Measurements from ENCODE around the gene COX19. TPM values are rescaled to one million over a fixed set of nuclear protein-coding genes. Genes with fewer than 3 reads are reported as not detected.
A peak's percentile ranks its signal among the peaks of the same experiment; 100 is the strongest.

Gene COX19
- total RNA-seq, 1 donor from 2014 or later = 5.4 TPM

- DNase-seq (ENCODE audit: low read depth) = no peak
- no peak overlapping the region for H3K4me3 ChIP-seq (ENCODE audit: low read depth, low read length)
- TF ChIP-seq CTCF (conservative IDR thresholded peaks at IDR 0.05; ENCODE audit: low read depth, low read length) = no peak
Measured at GRCh38 chr7:994592-995308, 19.4 kb upstream of the COX19 start.

- H3K4me3 ChIP-seq (ENCODE audit: low read depth, low read length) = no peak overlapping the region
- peak; percentile 99 for TF ChIP-seq CTCF (conservative IDR thresholded peaks at IDR 0.05; ENCODE audit: low read depth, low read length)
- DNase-seq (ENCODE audit: low read depth) = no peak
Measured at GRCh38 chr7:992709-993607, 17.6 kb upstream of the COX19 start.

- no peak for TF ChIP-seq CTCF (conservative IDR thresholded peaks at IDR 0.05; ENCODE audit: low read depth, low read length)
- no peak for DNase-seq (ENCODE audit: low read depth)
- no peak overlapping the region for H3K4me3 ChIP-seq (ENCODE audit: low read depth, low read length)
Measured at GRCh38 chr7:991729-992656, 16.6 kb upstream of the COX19 start.

- H3K4me3 ChIP-seq (ENCODE audit: low read depth, low read length) = no peak overlapping the region
- TF ChIP-seq CTCF (conservative IDR thresholded peaks at IDR 0.05; ENCODE audit: low read depth, low read length) = no peak
- no peak for DNase-seq (ENCODE audit: low read depth)
Measured at GRCh38 chr7:990933-991728, 15.8 kb upstream of the COX19 start.

GRCh38 chr7:990352-990932 lies 15.1 kb upstream of the COX19 start:
- TF ChIP-seq CTCF (conservative IDR thresholded peaks at IDR 0.05; ENCODE audit: low read depth, low read length) = no peak
- DNase-seq (ENCODE audit: low read depth) = no peak
- no peak overlapping the region for H3K4me3 ChIP-seq (ENCODE audit: low read depth, low read length)
